Endothelial cell of umbilical vein (primary cell): ENCODE results near the gene ZNF423. TPM values are rescaled to one million over a fixed set of nuclear protein-coding genes. Genes with fewer than 3 reads are reported as not detected.

ENCODE experiments used
- BruUV-seq: library from RNA; stranded (reverse); fragments of 400-500 nt; replicated peaks from 2 replicates; lab custom pipeline; 2021; lab: Mats Ljungman, UMichigan
- CTCF ChIA-PET: fragments of 300-600, 350-600 bp; sonication (Branson Sonifier 250); formaldehyde crosslinking; loops from one replicate; lab custom pipeline; 2021; ENCODE audit warnings: antibody characterized with exemption, inconsistent platforms; lab: Charles Lee
- POLR2A ChIA-PET: fragments of 300-600, 350-600 bp; sonication (Branson Sonifier 250); formaldehyde crosslinking; loops from one replicate; lab custom pipeline; 2021; ENCODE audit warnings: antibody characterized with exemption, inconsistent platforms; lab: Charles Lee
- DNase-seq: peaks from one replicate; pipeline ENCODE4 v3.0.0-alpha.2; 2011; ENCODE audit warnings: low read depth, low spot score
- FAIRE-seq: peaks from 2 replicates; lab custom pipeline; 2011; peaks lifted over from hg19 to GRCh38; lab: Jason Lieb, UNC
- H2AFZ ChIP-seq: 2 replicates; pipeline ENCODE4 v1.6.0; 2012; ENCODE audit warnings: low read depth, low read length, control low read depth, inconsistent platforms
- H3K27ac ChIP-seq: 2 replicates; pipeline ENCODE4 v1.5.1; 2011; ENCODE audit warnings: low read depth, mild to moderate bottlenecking, control low read depth, low read length, moderate library complexity; ENCODE audit not compliant: insufficient read depth
- H3K27me3 ChIP-seq, 2 experiments: 2 replicates each; pipeline versions ENCODE4 v1.6.0 to v1.6.1; 2011; ENCODE audit warnings: low read length in 2 of 2, mixed read lengths in 1 of 2; ENCODE audit not compliant: control insufficient read depth in 2 of 2, insufficient read depth in 2 of 2
- H3K36me3 ChIP-seq, 2 experiments: 2 replicates in 1 of 2; 3 replicates in 1 of 2; pipeline ENCODE4 v1.5.1; 2011; ENCODE audit warnings: low read length in 2 of 2, mild to moderate bottlenecking in 1 of 2, moderate library complexity in 1 of 2; ENCODE audit not compliant: control insufficient read depth in 2 of 2, insufficient read depth in 2 of 2; ENCODE audit errors: extremely low read depth in 1 of 2
- H3K4me1 ChIP-seq: 3 replicates; pipeline ENCODE4 v1.5.1; 2011; ENCODE audit warnings: mild to moderate bottlenecking, low read length; ENCODE audit not compliant: control insufficient read depth, insufficient read depth; ENCODE audit errors: extremely low read depth
- H3K4me2 ChIP-seq: 2 replicates; pipeline ENCODE4 v1.6.1; 2011; ENCODE audit warnings: low read length, control low read depth, mixed read lengths; ENCODE audit not compliant: insufficient read depth
- H3K4me3 ChIP-seq, 3 experiments: fragments of 200-600 bp in 1 of 3; sonication (generic), shearing (Covaris generic) in 1 of 3; replicated peaks in 1 of 3; 2 replicates each; pipeline ENCODE4 v1.5.1; 2011 to 2016; ENCODE audit warnings: control low read depth in 3 of 3, low read length in 3 of 3, mild to moderate bottlenecking in 2 of 3, inconsistent platforms in 1 of 3, low read depth in 1 of 3, moderate library complexity in 1 of 3; ENCODE audit not compliant: insufficient read depth in 1 of 3
- H3K79me2 ChIP-seq: 2 replicates; pipeline ENCODE4 v1.6.0; 2012; ENCODE audit warnings: low read length, inconsistent platforms; ENCODE audit not compliant: control insufficient read depth, insufficient read depth
- H3K9ac ChIP-seq: replicated peaks from 2 replicates; pipeline ENCODE3; 2011; ENCODE audit warnings: low read length, control low read depth; ENCODE audit not compliant: insufficient read depth; ENCODE audit errors: extremely low read depth
- H3K9me1 ChIP-seq: replicated peaks from 3 replicates; pipeline ENCODE4 v1.6.0; 2011; ENCODE audit warnings: mild to moderate bottlenecking, low read length; ENCODE audit not compliant: control insufficient read depth, insufficient read depth; ENCODE audit errors: extremely low read depth
- H3K9me3 ChIP-seq: replicated peaks from 2 replicates; pipeline ENCODE4 v1.5.1; 2012; ENCODE audit warnings: low read length, inconsistent platforms; ENCODE audit not compliant: control insufficient read depth, insufficient read depth
- H4K20me1 ChIP-seq: replicated peaks from 2 replicates; pipeline ENCODE3; 2011; ENCODE audit warnings: mild to moderate bottlenecking, low read length; ENCODE audit not compliant: control insufficient read depth, insufficient read depth; ENCODE audit errors: extremely low read depth
- EZH2 ChIP-seq: IDR thresholded peaks from 2 replicates; pipeline ENCODE4 v1.6.1; 2012; ENCODE audit warnings: borderline replicate concordance, low read depth, mild to moderate bottlenecking, moderate library complexity, low read length, inconsistent platforms; ENCODE audit not compliant: severe bottlenecking
- FOS ChIP-seq: IDR thresholded peaks from 2 replicates; pipeline ENCODE4 v1.6.1; 2011; ENCODE audit warnings: mild to moderate bottlenecking, low read length, moderate library complexity, borderline replicate concordance; ENCODE audit not compliant: insufficient read depth
- GATA2 ChIP-seq: IDR thresholded peaks from 2 replicates; pipeline ENCODE4 v1.7.0; 2011; ENCODE audit warnings: low read depth, mild to moderate bottlenecking, moderate library complexity, mixed read lengths, low read length; ENCODE audit not compliant: insufficient read length, insufficient read depth
- JUN ChIP-seq: IDR thresholded peaks from 2 replicates; pipeline ENCODE4 v1.6.1; 2011; ENCODE audit warnings: borderline replicate concordance, low read depth; ENCODE audit not compliant: insufficient read length, insufficient read depth
- MYC ChIP-seq: IDR thresholded peaks from one replicate; pipeline ENCODE4 v1.6.1; 2011; ENCODE audit warnings: mild to moderate bottlenecking, low read depth, low read length
- POLR2A ChIP-seq: IDR thresholded peaks from 2 replicates; pipeline ENCODE4 v1.6.1; 2012; ENCODE audit warnings: low read depth, mild to moderate bottlenecking, control low read depth, low read length
- POLR2AphosphoS5 ChIP-seq: IDR thresholded peaks from 2 replicates; pipeline ENCODE4 v1.6.1; 2012; ENCODE audit warnings: low read depth, mild to moderate bottlenecking, control low read depth, low read length, moderate library complexity; ENCODE audit not compliant: insufficient read depth
- dilution Hi-C: fragments of 300-500 bp; cut with MboI; formaldehyde crosslinking; loops from one replicate; pipeline ENCODE4 v1.15.0; 2019; ENCODE audit warnings: low sequenced_read_pairs; ENCODE audit not compliant: extremely low pct_ligation_motif_present
- intact Hi-C: fragments of 100-400 bp; cut with micrococcal nuclease; formaldehyde crosslinking; loops from one replicate; pipeline ENCODE4 v1.10.0; 2022
- polyA plus RNA-seq, 4 experiments: library from polyadenylated mRNA; depleted of rRNA in 3 of 4; stranded (reverse) in 3 of 4; unstranded in 1 of 4; fragments of >200 nt; gene quantifications; 2 replicates each; pipeline versions ENCODE4 v1.2.1 to v1.2.3, GENCODE V29; 2011 to 2012; ENCODE audit warnings: missing spikeins in 1 of 4
- total RNA-seq: library from RNA; stranded (reverse); gene quantifications from 2 replicates; pipeline ENCODE4 v1.2.3, GENCODE V29; 2021
- TF ChIP-seq, protein P1 (sequence below): IDR thresholded peaks from 2 replicates; pipeline ENCODE4 v1.6.1; 2011; ENCODE audit not compliant: insufficient read depth, insufficient read length
- TF ChIP-seq, protein P2 (sequence below), 2 donors: IDR thresholded peaks; 1 replicate in 1 of 2; 2 replicates in 1 of 2; pipeline ENCODE4 v1.5.1; 2011; ENCODE audit warnings: low read length in 2 of 2, mild to moderate bottlenecking in 2 of 2, moderate library complexity in 2 of 2, control low read depth in 1 of 2, inconsistent platforms in 1 of 2, low read depth in 1 of 2; ENCODE audit not compliant: insufficient read depth in 1 of 2; ENCODE audit errors: extremely low read depth in 1 of 2

The ZNF423 gene
- total and polyA plus RNA-seq, 2 donors (not counting 3 experiments of a cell fraction or from before 2014, with no cell fraction given): 2.2 to 8.1 TPM

GRCh38 chr16:49822649-49823370 lies 33.1 kb downstream of the ZNF423 start:
- Histone ChIP-seq H3K4me3 (no peak overlapping the region), H4K20me1 (no peaks in the 10 kb centered on the region), H3K9me1 (no peaks in the 10 kb centered on the region), H3K4me1 (peaks cover 39% of the 10 kb centered on the region), H3K9me3 (no peaks in the 10 kb centered on the region), H3K27me3 (no peaks in the 10 kb centered on the region), H3K9ac (no peak overlapping the region), H3K4me2 (no peak overlapping the region), H3K36me3 (no peaks in the 10 kb centered on the region), H2AFZ (no peak overlapping the region), H3K27ac (no peak overlapping the region), H3K79me2 (no peaks in the 10 kb centered on the region)
- BruUV-seq: no TSS peak
- DNase-seq: no peak
- no peak for TF ChIP-seq JUN
- TF ChIP-seq, protein P1, sequence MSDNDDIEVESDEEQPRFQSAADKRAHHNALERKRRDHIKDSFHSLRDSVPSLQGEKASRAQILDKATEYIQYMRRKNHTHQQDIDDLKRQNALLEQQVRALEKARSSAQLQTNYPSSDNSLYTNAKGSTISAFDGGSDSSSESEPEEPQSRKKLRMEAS: no peak
- TF ChIP-seq EZH2: no peak
- TF ChIP-seq MYC: no peak
- no peak for TF ChIP-seq POLR2A
- TF ChIP-seq POLR2AphosphoS5: no peak
- TF ChIP-seq FOS: no peak
- TF ChIP-seq GATA2: no peak
- TF ChIP-seq, protein P2, sequence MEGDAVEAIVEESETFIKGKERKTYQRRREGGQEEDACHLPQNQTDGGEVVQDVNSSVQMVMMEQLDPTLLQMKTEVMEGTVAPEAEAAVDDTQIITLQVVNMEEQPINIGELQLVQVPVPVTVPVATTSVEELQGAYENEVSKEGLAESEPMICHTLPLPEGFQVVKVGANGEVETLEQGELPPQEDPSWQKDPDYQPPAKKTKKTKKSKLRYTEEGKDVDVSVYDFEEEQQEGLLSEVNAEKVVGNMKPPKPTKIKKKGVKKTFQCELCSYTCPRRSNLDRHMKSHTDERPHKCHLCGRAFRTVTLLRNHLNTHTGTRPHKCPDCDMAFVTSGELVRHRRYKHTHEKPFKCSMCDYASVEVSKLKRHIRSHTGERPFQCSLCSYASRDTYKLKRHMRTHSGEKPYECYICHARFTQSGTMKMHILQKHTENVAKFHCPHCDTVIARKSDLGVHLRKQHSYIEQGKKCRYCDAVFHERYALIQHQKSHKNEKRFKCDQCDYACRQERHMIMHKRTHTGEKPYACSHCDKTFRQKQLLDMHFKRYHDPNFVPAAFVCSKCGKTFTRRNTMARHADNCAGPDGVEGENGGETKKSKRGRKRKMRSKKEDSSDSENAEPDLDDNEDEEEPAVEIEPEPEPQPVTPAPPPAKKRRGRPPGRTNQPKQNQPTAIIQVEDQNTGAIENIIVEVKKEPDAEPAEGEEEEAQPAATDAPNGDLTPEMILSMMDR (IDR thresholded peaks at IDR 0.05; ENCODE audit: extremely low read depth in 1 of 2, insufficient read depth in 1 of 2, low read depth in 1 of 2, low read length in 2 of 2): no peak
- POLR2A ChIA-PET: interaction anchor here (0.6 kb wide), 1 partner anchor 9 kb away, joined by 5 read pairs; no protein-coding TSS in a partner anchor
- dilution Hi-C loops: no loop called here
- CTCF ChIA-PET: interaction anchor here (1.0 kb wide), 1 partner anchor 35 kb away, joined by 3 read pairs; no protein-coding TSS in a partner anchor
- intact Hi-C loops: no loop called here
- no peak for FAIRE-seq
